Osteocyte (in vitro differentiated cells): ENCODE results near the gene CWC25. TPM values are rescaled to one million over a fixed set of nuclear protein-coding genes. Genes with fewer than 3 reads are reported as not detected.
"Not testable (repeated sequence)": the region's sequence is repeated elsewhere in the genome, so short reads cannot be mapped to it uniquely, and the experiment has no call there.

Source experiments
- DNase-seq: peaks from one replicate; pipeline ENCODE4 v3.0.0; 2021; ENCODE audit warnings: mixed read lengths; ENCODE audit not compliant: unreplicated experiment; ENCODE audit errors: extremely low spot score
- H3K27ac Mint-ChIP-seq: one replicate; pipeline ENCODE4 v1.8.0; 2021; ENCODE audit warnings: mild to moderate bottlenecking, mixed read lengths; ENCODE audit not compliant: unreplicated experiment
- H3K27me3 Mint-ChIP-seq: one replicate; pipeline ENCODE4 v1.8.0; 2021; ENCODE audit warnings: mixed read lengths; ENCODE audit not compliant: unreplicated experiment
- H3K36me3 Mint-ChIP-seq: one replicate; pipeline ENCODE4 v1.8.0; 2021; ENCODE audit warnings: mixed read lengths; ENCODE audit not compliant: unreplicated experiment
- H3K4me1 Mint-ChIP-seq: one replicate; pipeline ENCODE4 v1.8.0; 2021; ENCODE audit warnings: mixed read lengths; ENCODE audit not compliant: unreplicated experiment
- H3K4me3 Mint-ChIP-seq: one replicate; pipeline ENCODE4 v1.8.0; 2021; ENCODE audit warnings: mild to moderate bottlenecking, moderate library complexity, mixed read lengths; ENCODE audit not compliant: unreplicated experiment
- H3K9me3 Mint-ChIP-seq: one replicate; pipeline ENCODE4 v1.8.0; 2021; ENCODE audit warnings: mixed read lengths; ENCODE audit not compliant: unreplicated experiment
- total RNA-seq: library from RNA; stranded (reverse); gene quantifications from 2 replicates; pipeline ENCODE4 v1.2.1, GENCODE V29; 2021
- TF ChIP-seq, protein P1 (sequence below): fragments of 200-600 bp; sonication (generic); IDR thresholded peaks from 2 replicates; pipeline ENCODE4 v1.5.0; 2021; ENCODE audit warnings: antibody characterized with exemption, mild to moderate bottlenecking, moderate library complexity

Gene CWC25
- total RNA-seq, 1 donor from 2014 or later: 17.2 TPM

DNA sequence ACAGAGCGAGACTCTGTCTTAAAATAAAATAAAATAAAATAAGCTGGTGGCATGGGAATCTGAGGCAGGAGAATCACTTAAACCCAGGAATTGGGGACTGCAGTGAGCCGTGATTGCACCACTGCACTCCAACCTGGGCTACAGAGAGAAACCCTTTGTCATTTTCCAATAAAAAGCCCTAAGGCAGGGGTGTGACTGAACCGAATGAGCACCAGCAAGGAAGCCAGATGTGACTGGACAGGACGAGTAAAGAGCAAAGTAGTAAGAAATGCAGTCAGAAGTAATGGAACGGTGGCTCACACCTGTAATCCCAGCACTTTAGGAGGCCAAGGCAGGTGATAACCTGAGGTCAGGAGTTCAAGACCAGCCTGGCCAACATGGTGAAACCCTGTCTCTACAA lies 32.1 kb upstream of the CWC25 start:
- DNase-seq: no peak
- H3K4me3 Mint-ChIP-seq: no peak overlapping the region
- H3K9me3 Mint-ChIP-seq: no peaks in the 10 kb centered on the region
- TF ChIP-seq, protein P1, sequence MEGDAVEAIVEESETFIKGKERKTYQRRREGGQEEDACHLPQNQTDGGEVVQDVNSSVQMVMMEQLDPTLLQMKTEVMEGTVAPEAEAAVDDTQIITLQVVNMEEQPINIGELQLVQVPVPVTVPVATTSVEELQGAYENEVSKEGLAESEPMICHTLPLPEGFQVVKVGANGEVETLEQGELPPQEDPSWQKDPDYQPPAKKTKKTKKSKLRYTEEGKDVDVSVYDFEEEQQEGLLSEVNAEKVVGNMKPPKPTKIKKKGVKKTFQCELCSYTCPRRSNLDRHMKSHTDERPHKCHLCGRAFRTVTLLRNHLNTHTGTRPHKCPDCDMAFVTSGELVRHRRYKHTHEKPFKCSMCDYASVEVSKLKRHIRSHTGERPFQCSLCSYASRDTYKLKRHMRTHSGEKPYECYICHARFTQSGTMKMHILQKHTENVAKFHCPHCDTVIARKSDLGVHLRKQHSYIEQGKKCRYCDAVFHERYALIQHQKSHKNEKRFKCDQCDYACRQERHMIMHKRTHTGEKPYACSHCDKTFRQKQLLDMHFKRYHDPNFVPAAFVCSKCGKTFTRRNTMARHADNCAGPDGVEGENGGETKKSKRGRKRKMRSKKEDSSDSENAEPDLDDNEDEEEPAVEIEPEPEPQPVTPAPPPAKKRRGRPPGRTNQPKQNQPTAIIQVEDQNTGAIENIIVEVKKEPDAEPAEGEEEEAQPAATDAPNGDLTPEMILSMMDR: no peak
- no peaks in the 10 kb centered on the region for H3K27me3 Mint-ChIP-seq
- peaks cover 16% of the 10 kb centered on the region for H3K4me1 Mint-ChIP-seq
- no peak overlapping the region for H3K27ac Mint-ChIP-seq
- peaks cover 13% of the 10 kb centered on the region for H3K36me3 Mint-ChIP-seq

- not testable (repeated sequence) for DNase-seq, H3K27me3 Mint-ChIP-seq, H3K4me3 Mint-ChIP-seq, H3K9me3 Mint-ChIP-seq
- H3K4me1 Mint-ChIP-seq: peaks cover 37% of the 10 kb centered on the region
- peaks cover 31% of the 10 kb centered on the region for H3K36me3 Mint-ChIP-seq
- peak overlapping the region; percentile 27 for H3K27ac Mint-ChIP-seq
These were observed 30.1 kb upstream of the CWC25 start for GRCh38 chr17:38855101-38855714.

DNA sequence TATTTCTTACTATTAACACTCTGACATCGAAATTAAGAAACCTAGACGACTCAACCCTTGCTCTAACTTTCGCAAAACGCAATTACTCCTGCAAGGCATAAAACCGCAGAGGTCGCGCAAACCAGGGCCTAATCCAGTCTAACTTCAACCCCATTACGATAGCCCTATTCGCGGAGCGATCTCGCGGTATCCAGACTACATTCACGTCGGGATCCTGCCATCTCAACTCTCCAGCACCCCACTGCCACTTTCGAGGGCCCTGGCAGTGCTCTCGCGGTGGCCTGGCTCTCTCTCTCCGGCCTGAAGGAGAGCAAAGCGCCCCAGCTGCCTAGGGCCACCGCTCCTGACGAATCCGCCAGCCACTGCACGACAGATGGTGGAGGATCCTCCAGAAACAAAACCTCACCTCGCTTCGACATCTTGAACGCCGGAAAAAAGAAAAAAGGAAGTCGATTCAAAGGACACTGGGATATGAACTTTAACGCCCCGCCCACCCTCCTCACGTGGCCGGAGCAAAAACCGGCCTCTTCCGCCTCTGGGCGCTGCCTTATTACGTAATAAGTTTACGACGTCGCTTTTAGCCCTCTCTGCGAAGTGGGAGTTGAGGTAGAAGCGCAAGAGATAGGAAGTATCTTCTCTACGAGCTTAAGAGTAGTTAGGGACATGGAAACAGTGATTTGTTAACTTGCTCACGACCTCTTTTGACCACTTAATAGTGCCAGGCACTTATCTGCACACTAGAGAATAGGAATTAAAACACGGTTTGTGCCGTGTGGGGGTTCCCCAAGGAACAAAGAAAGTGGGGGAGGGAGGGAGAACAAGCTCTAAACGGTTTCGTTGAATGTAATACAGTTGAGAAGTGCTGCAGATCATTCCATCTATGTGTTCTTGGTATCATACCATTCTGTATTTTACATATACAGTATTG lies 28.4 kb upstream of the CWC25 start, which contains the start of gene RPL23:
RPL23 (minus strand) TSS at position 430 of the 928 bp plus-strand sequence; CDS start at position 419, 11 bp downstream.
- no peaks in the 10 kb centered on the region for H3K27me3 Mint-ChIP-seq
- peak; percentile 96 for DNase-seq
- H3K9me3 Mint-ChIP-seq: no peaks in the 10 kb centered on the region
- peak within 1 kb of the TSS; percentile 98 for H3K4me3 Mint-ChIP-seq
- peaks cover 44% of the 10 kb centered on the region for H3K36me3 Mint-ChIP-seq
- H3K27ac Mint-ChIP-seq: peak within 1 kb of the TSS; percentile 99
- H3K4me1 Mint-ChIP-seq: peaks cover 38% of the 10 kb centered on the region
- TF ChIP-seq, protein P1: no peak

DNA sequence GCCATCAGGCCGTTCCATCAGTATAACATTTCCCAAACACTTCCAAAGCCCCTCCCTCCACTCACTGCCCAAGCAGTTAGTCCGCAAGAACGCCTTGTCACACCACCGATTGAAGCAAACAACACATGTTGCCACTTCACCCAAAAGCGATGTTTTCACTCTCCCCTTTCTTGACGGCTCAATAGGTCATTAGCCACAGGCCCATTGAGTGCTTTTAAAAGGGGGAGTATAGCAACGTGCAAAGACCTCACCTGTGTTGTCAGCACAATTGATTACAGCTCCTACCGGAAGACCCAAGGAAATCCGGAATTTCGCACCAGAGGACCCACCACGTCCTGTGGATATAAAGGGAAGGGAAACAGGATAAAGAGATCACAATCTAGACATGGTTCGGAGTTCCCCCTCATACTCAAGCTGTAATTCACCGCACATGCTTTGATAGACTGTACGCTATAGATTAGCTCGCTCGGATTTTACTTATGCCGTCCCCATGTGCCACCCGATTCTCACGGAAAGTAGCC lies 27.7 kb upstream of the CWC25 start:
- Mint-ChIP-seq H3K9me3 (no peaks in the 10 kb centered on the region), H3K27me3 (no peaks in the 10 kb centered on the region), H3K4me3 (peak overlapping the region; percentile 98), H3K4me1 (peaks cover 38% of the 10 kb centered on the region), H3K36me3 (peaks cover 50% of the 10 kb centered on the region), H3K27ac (peak overlapping the region; percentile 99)
- TF ChIP-seq, protein P1: no peak
- DNase-seq: no peak

- TF ChIP-seq, protein P1: no peak
- Mint-ChIP-seq H3K9me3 (no peaks in the 10 kb centered on the region), H3K4me1 (peaks cover 38% of the 10 kb centered on the region), H3K27ac (peak overlapping the region; percentile 99), H3K4me3 (peak overlapping the region; percentile 98), H3K36me3 (peaks cover 51% of the 10 kb centered on the region), H3K27me3 (no peaks in the 10 kb centered on the region)
- no peak for DNase-seq
These were observed 26.3 kb upstream of the CWC25 start for GRCh38 chr17:38851434-38851833.
